Chondrocyte (in vitro differentiated cells): ENCODE results near the gene PHACTR1. TPM values are rescaled to one million over a fixed set of nuclear protein-coding genes. Genes with fewer than 3 reads are reported as not detected.

Experiments
- DNase-seq: peaks from one replicate; pipeline ENCODE4 v3.0.0; 2021; ENCODE audit warnings: mixed read lengths, low spot score
- H3K27ac Mint-ChIP-seq: one replicate; pipeline ENCODE4 v1.8.0; 2021; ENCODE audit warnings: mild to moderate bottlenecking, moderate library complexity, mixed read lengths; ENCODE audit not compliant: unreplicated experiment
- H3K27me3 Mint-ChIP-seq: 2 replicates; pipeline ENCODE4 v1.8.0; 2021; ENCODE audit warnings: low read depth, mixed read lengths
- H3K36me3 Mint-ChIP-seq: 2 replicates; pipeline ENCODE4 v1.8.0; 2021; ENCODE audit warnings: low read depth, mixed read lengths
- H3K4me1 Mint-ChIP-seq: 2 replicates; pipeline ENCODE4 v1.8.0; 2021; ENCODE audit warnings: low read depth, mild to moderate bottlenecking, mixed read lengths
- H3K4me3 Mint-ChIP-seq: one replicate; pipeline ENCODE4 v1.8.0; 2021; ENCODE audit warnings: mild to moderate bottlenecking, moderate library complexity, mixed read lengths; ENCODE audit not compliant: unreplicated experiment
- H3K9me3 Mint-ChIP-seq: 2 replicates; pipeline ENCODE4 v1.8.0; 2021; ENCODE audit warnings: low read depth, mixed read lengths
- total RNA-seq: library from RNA; stranded (reverse); gene quantifications from 3 replicates; pipeline ENCODE4 v1.2.1, GENCODE V29; 2021
- TF ChIP-seq, protein P1 (sequence below): fragments of 200-600 bp; sonication (generic); IDR thresholded peaks from 2 replicates; pipeline ENCODE4 v1.5.0; 2021; ENCODE audit warnings: antibody characterized with exemption, mild to moderate bottlenecking, moderate library complexity

PHACTR1 gene
- total RNA-seq, 1 donor from 2014 or later: 2.1 TPM

DNA sequence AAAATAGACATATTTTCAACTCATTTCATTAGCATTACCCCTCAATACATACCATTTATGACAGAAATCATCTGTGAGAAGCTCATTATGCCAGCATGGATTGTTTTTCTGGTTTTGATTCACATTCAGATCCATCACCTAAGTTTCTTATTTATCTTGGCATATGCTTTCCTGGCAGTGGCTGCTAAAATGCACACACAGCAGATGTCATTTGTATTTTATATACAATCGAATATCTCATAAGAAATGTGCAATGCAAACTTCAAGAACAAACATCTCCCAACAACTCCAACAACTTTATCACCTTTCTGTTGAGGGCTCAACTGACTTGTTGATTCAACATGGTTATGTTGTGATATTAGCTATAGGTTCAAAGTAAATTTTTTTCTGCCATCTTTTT, 208.3 kb downstream of the PHACTR1 start:
- Mint-ChIP-seq H3K4me1 (no peaks in the 10 kb centered on the region), H3K27ac (no peak overlapping the region), H3K4me3 (no peak overlapping the region), H3K27me3 (peaks cover 29% of the 10 kb centered on the region), H3K9me3 (peaks cover 4% of the 10 kb centered on the region), H3K36me3 (no peaks in the 10 kb centered on the region)
- DNase-seq: no peak
- TF ChIP-seq, protein P1, sequence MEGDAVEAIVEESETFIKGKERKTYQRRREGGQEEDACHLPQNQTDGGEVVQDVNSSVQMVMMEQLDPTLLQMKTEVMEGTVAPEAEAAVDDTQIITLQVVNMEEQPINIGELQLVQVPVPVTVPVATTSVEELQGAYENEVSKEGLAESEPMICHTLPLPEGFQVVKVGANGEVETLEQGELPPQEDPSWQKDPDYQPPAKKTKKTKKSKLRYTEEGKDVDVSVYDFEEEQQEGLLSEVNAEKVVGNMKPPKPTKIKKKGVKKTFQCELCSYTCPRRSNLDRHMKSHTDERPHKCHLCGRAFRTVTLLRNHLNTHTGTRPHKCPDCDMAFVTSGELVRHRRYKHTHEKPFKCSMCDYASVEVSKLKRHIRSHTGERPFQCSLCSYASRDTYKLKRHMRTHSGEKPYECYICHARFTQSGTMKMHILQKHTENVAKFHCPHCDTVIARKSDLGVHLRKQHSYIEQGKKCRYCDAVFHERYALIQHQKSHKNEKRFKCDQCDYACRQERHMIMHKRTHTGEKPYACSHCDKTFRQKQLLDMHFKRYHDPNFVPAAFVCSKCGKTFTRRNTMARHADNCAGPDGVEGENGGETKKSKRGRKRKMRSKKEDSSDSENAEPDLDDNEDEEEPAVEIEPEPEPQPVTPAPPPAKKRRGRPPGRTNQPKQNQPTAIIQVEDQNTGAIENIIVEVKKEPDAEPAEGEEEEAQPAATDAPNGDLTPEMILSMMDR: no peak

DNA sequence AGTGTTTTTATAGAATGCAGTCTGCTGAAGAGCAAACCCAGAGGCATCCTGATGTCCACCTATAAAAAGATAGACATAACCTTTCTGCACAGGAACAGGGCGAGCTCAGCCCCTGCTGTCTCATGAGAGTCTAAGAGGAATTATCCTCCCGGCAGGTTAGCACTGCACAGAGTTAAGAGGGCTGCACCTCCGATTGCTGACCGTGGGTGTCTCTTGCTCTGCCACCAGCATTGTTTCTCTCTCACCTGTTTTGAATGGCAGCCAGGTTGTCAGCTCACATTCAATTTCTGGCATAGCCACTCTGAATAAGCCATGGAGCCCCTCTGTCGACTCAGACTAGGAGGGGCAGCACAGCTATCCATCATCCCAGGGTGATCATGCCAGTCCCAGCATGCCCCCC, 211.2 kb downstream of the PHACTR1 start:
- Mint-ChIP-seq H3K4me1 (no peaks in the 10 kb centered on the region), H3K4me3 (no peak overlapping the region), H3K9me3 (peaks cover 4% of the 10 kb centered on the region), H3K27ac (no peak overlapping the region), H3K36me3 (no peaks in the 10 kb centered on the region), H3K27me3 (peaks cover 25% of the 10 kb centered on the region)
- DNase-seq: no peak
- TF ChIP-seq, protein P1: no peak

DNA sequence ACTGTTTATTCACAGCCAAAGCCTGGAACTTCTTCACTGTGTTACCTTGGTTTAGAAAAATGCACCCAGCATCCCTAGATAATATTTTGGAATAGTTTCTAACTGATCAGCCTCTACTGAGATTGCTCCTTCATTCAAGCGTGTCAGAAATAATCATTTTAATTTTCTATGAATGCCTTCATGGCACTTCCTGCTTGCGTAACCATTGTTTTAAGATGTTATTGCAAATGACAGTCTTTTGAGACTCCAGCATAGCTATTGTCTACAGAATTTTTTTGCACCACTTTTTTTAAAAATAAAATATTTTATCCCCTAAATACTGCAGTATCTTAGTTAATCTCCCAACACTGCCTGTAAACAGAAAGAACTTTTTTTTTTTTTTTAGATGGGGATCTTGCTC, 213.1 kb downstream of the PHACTR1 start:
- TF ChIP-seq, protein P1: no peak
- no peaks in the 10 kb centered on the region for H3K36me3 Mint-ChIP-seq
- H3K27ac Mint-ChIP-seq: no peak overlapping the region
- H3K4me1 Mint-ChIP-seq: no peaks in the 10 kb centered on the region
- peaks cover 20% of the 10 kb centered on the region for H3K27me3 Mint-ChIP-seq
- no peaks in the 10 kb centered on the region for H3K9me3 Mint-ChIP-seq
- DNase-seq: no peak
- no peak overlapping the region for H3K4me3 Mint-ChIP-seq

DNA sequence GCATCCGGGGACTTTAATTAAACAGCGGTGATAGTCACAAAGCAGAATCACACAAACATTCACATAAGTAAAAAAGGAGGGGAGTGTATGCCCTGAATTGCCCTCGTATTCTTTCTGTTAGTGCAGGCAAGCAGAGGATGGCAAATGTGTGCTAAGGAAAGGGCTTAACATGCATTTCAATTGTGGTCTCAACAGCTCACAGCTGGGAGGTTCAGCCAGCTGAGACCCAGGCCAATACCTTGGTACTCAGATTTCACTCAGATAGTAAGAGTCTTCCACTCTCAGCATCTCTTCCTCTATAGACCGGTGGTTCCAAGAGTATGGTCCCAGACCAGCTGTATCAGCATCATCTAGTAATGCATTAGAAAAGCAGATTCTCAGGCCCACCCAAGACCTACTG, 215.1 kb downstream of the PHACTR1 start:
- Mint-ChIP-seq H3K4me3 (no peak overlapping the region), H3K36me3 (no peaks in the 10 kb centered on the region), H3K27me3 (peaks cover 11% of the 10 kb centered on the region), H3K27ac (no peak overlapping the region), H3K4me1 (no peaks in the 10 kb centered on the region), H3K9me3 (no peaks in the 10 kb centered on the region)
- DNase-seq: no peak
- TF ChIP-seq, protein P1: no peak

DNA sequence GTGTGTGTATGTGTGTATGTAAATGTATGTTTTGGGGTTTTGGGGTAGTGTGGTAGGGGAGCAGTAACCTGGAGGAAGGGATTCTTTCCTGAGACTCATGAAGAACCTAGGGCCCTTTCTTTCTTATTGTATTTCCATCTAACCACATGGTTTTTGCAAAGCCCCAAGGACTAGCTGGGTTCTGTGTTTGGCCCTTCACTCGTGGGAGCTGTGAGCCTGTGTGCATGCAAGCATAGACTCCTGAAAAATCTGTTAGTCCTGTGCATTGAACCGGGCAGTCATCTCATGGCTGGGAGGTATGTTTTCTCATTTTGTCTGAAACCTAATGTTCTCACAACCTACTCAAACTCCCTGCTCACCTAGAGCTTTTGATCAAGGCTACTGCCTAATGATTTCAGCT, 219.1 kb downstream of the PHACTR1 start:
- no peak overlapping the region for H3K4me3 Mint-ChIP-seq
- no peaks in the 10 kb centered on the region for H3K36me3 Mint-ChIP-seq
- H3K27ac Mint-ChIP-seq: no peak overlapping the region
- H3K4me1 Mint-ChIP-seq: no peaks in the 10 kb centered on the region
- no peaks in the 10 kb centered on the region for H3K9me3 Mint-ChIP-seq
- DNase-seq: no peak
- TF ChIP-seq, protein P1: no peak
- no peaks in the 10 kb centered on the region for H3K27me3 Mint-ChIP-seq
